Ovary (tissue), 9 donors: Measurements from ENCODE around the gene IRS1. TPM values are rescaled to one million over a fixed set of nuclear protein-coding genes. Genes with fewer than 3 reads are reported as not detected.

ENCODE experiments used
- DNase-seq, 5 donors: peaks; one replicate each; pipeline ENCODE4 v3.0.0-alpha.2; 2019 to 2020
- H3K27ac ChIP-seq, 2 donors: fragments of 200-600 bp; one replicate each; pipeline versions ENCODE4 v1.5.1 to v1.8.0; 2019 to 2022
- H3K27me3 ChIP-seq: fragments of 200-600 bp; one replicate; pipeline ENCODE4 v1.8.0; 2022
- H3K36me3 ChIP-seq: fragments of 200-600 bp; sonication (generic); one replicate; pipeline ENCODE4 v1.5.1; 2019
- H3K4me1 ChIP-seq: one replicate; pipeline ENCODE4 v1.8.1; 2013; ENCODE audit warnings: mild to moderate bottlenecking, moderate library complexity; ENCODE audit not compliant: insufficient read depth
- H3K4me3 ChIP-seq: fragments of 200-600 bp; sonication (generic); one replicate; pipeline ENCODE4 v1.5.1; 2017
- H3K9me3 ChIP-seq, 2 donors: fragments of 200-600 bp in 1 of 2; sonication (generic) in 1 of 2; one replicate each; pipeline versions ENCODE4 v1.5.1 to v1.8.1; 2013 to 2019; ENCODE audit warnings: mild to moderate bottlenecking in 1 of 2, moderate library complexity in 1 of 2
- EP300 ChIP-seq: sonication (generic); formaldehyde crosslinking; IDR thresholded peaks from one replicate; pipeline ENCODE4 v1.6.1; 2017; ENCODE audit warnings: antibody characterized with exemption
- POLR2A ChIP-seq: fragments of 450-650 bp; IDR thresholded peaks from one replicate; pipeline ENCODE4 v1.6.1; 2017; ENCODE audit warnings: antibody characterized with exemption, mild to moderate bottlenecking, moderate library complexity
- WGBS, 3 donors: extraction: QIAGEN DNeasy Blood & Tissue Kit in 1 of 3; methylation state at CpG; one replicate each; pipeline versions ENCODE4 v1.1.5 to v1.1.7; 2013 to 2017; 5-methylcytosine and 5-hydroxymethylcytosine counted together
- intact Hi-C, 4 donors: fragments of 100-400 bp; cut with DNase I; formaldehyde crosslinking; loops; one replicate each; pipeline versions ENCODE4 v1.11.0 to v1.15.1; 2022 to 2023
- polyA plus RNA-seq, 2 donors: library from polyadenylated mRNA; stranded (reverse); fragments of 200-250 nt in 1 of 2; fragments of 350-450 nt in 1 of 2; fragmentation: Illumina TruSeq in 1 of 2; extraction: RNeasy Lipid Tissue Mini Kit (QIAGEN cat#74804) in 1 of 2; gene quantifications; one replicate each; pipeline ENCODE4 v1.2.3, GENCODE V29; 2013 to 2014
- total RNA-seq, 7 donors: library from RNA; depleted of rRNA in 2 of 7; stranded (reverse); fragments of >200 nt in 2 of 7; fragmentation: NEBNext Ultra II Directional in 3 of 7; extraction: Animal tissue kit (Norgen Biotek cat#: 25700) in 3 of 7; gene quantifications; one replicate each; pipeline versions ENCODE4 v1.1.0 to v1.2.4, GENCODE V29; 2016 to 2023
- TF ChIP-seq, protein P1 (sequence below), 3 donors: fragments of 450-650 bp in 2 of 3; fragments of 200-600 bp in 1 of 3; IDR thresholded peaks; one replicate each; pipeline versions ENCODE4 v1.5.1 to v1.8.0; 2016 to 2022; ENCODE audit warnings: antibody characterized with exemption in 3 of 3, mild to moderate bottlenecking in 1 of 3
- donor health status: DM: no; HTN: no; CAD: no; lungs with moderate emphysema.
- donor health status: DM: no; HTN: no; CAD: no.
- donor health status: Bipolar disorder and iron deficiency.
- donor health status: DM: yes; HTN: yes; CAD: no.
- donor health status: DM: no; HTN: no; CAD: no.
- donor health status: DM: yes; HTN: yes; CAD: no.

IRS1 gene
- total and polyA plus RNA-seq, 9 donors: 22.3 to 87.0 (median 44.1) TPM

DNA sequence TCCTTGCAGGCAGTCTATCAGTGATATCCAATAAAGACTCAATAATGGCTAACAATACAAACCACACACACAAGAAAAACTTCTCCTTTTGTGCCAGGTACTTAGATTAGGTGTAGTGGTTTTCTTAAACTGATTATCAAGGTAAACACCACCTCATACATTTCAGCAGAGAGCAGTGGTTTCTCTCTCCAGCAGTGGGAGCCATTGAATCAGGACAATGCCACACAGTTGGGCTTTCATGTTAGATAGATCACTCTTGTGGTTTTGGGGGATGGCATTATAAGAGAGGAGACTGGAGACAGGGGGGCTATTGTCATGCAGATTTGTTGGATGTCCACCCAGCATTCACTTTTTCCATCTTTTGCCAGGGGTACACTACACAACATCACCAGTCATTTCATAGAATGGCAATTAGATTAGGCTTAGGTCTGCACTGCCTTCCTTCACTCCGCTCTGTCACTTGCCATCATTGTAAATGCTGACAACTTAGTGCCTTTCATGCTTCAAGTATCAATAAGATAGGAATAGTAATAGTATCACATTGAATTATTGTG, 13.6 kb upstream of the IRS1 start:
- intact Hi-C loops: no loop called here

DNA sequence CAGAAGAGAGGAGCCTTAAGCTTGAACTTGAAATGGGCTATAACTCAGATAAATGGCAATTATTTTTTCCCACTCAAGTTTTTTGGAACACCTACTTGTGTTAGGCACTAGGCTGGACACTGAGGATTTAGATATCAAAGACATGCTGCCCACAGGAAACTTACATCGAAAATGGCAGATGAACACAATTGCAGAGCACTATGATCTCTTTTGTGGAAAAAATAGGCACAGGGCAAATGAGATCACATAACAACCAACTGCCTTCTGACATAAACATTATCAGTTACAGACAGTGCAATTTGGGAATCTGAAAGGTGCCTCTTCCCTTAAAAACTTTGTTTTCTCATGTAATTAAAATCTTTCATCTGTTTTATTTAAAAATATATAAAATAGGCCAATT, 3.8 kb upstream of the IRS1 start:
- TF ChIP-seq, protein P1, sequence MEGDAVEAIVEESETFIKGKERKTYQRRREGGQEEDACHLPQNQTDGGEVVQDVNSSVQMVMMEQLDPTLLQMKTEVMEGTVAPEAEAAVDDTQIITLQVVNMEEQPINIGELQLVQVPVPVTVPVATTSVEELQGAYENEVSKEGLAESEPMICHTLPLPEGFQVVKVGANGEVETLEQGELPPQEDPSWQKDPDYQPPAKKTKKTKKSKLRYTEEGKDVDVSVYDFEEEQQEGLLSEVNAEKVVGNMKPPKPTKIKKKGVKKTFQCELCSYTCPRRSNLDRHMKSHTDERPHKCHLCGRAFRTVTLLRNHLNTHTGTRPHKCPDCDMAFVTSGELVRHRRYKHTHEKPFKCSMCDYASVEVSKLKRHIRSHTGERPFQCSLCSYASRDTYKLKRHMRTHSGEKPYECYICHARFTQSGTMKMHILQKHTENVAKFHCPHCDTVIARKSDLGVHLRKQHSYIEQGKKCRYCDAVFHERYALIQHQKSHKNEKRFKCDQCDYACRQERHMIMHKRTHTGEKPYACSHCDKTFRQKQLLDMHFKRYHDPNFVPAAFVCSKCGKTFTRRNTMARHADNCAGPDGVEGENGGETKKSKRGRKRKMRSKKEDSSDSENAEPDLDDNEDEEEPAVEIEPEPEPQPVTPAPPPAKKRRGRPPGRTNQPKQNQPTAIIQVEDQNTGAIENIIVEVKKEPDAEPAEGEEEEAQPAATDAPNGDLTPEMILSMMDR (IDR thresholded peaks at IDR 0.05): no peak
- TF ChIP-seq EP300: no peak
- no peak for TF ChIP-seq POLR2A
- WGBS, 3 donors: 78 to 85% (median 83%) methylated on average over 1 of the region's 1 CpG
- intact Hi-C loops: loop anchor here in 3 of 4 donors (5.0 to 10.0 kb wide), 4 partner anchors 909 to 1136 kb away; no protein-coding TSS in a partner anchor

More for the DNA sequence above, 13.6 kb upstream of the IRS1 start:
- Histone ChIP-seq H3K9me3 (no peaks in the 10 kb centered on the region), H3K4me3 (no peak overlapping the region), H3K27ac (no peak overlapping the region), H3K4me1 (no peaks in the 10 kb centered on the region), H3K36me3 (no peaks in the 10 kb centered on the region), H3K27me3 (no peaks in the 10 kb centered on the region)
- TF ChIP-seq POLR2A (no peak), EP300 (no peak)
- TF ChIP-seq, protein P1 (IDR thresholded peaks at IDR 0.05): no peak
- no peak for DNase-seq
- 96 to 100% (median 100%) methylated on average over 1 of the region's 1 CpG for WGBS, 3 donors

DNA sequence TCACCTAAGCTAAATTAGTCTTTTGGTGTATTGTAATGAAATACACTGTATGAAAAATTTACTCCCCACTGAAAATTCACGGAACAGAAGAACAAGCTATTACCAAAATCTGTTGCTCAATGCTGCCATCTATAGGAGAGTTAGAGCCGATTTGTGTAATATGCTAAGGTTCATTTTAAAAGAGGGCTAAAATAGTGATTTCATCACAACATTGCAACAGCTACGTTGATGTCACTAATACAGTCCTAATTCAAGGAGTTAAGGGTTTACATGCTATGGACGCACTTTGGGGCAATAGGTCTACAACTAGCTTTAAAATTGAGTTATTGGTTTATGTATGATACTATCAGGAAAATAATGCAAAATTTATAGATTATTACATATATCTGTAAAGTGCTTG, 3.0 kb upstream of the IRS1 start:
- 1 to 2% (median 1%) methylated on average over 4 of the region's 4 CpGs for WGBS, 3 donors
- intact Hi-C loops: loop anchor here in 3 of 4 donors (5.0 to 10.0 kb wide), 4 partner anchors 908 to 1135 kb away; no protein-coding TSS in a partner anchor
- no peak for DNase-seq

More for the DNA sequence above, 3.8 kb upstream of the IRS1 start:
- Histone ChIP-seq H3K9me3 (no peaks in the 10 kb centered on the region), H3K4me3 (no peak overlapping the region), H3K27me3 (no peaks in the 10 kb centered on the region), H3K36me3 (no peaks in the 10 kb centered on the region), H3K27ac (no peak overlapping the region), H3K4me1 (peaks cover 1% of the 10 kb centered on the region)
- no peak for DNase-seq

DNA sequence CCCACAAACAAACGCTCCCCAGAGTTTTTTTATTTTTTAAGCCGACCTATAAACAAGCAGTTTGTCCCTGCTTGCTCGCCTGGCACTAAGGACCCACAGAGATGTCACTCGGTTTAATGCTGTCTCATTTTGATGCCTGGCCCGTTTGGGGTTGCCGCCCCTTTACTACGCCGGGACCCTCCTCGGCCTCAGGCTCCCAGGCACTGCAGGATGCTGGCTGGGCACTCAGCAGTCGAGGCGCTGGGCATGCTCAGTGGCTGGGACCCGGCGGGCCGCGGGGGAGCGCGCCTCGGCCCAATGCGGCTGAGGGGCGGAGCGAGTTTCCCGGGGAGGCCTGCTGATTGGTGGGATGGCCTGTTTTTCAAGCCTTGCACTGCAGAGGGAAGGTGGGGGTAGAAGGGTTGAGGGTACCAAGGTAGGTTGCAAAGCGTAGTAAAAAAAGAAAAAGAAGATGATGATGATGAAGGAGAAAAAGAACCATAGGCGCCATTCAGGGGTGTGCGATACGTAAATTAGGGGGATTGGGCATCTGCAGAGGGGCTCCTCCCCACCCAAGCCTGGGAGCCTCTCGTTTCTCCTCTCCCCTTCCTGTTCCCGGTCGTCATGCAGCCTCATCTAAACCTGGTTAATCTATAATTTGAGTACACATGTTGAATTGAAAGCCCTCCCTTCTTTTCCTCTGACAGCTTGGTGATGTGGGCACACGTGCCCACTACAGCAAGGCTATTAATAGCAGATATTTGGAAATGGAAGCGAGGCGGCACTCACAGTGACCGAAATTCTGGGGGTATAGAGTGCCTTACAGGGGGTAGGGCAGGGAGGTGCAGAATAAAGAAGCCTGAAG, 1.5 kb upstream of the IRS1 start:
- peaks cover 1% of the 10 kb centered on the region for H3K4me1 ChIP-seq
- peak overlapping the region; percentile 93 for H3K4me3 ChIP-seq
- no peaks in the 10 kb centered on the region for H3K9me3 ChIP-seq
- 10 to 25% (median 14%) methylated on average over 33 of the region's 33 CpGs for WGBS, 3 donors
- H3K27me3 ChIP-seq: no peaks in the 10 kb centered on the region
- no peaks in the 10 kb centered on the region for H3K36me3 ChIP-seq
- peak overlapping the region; percentile 90 to 96 for H3K27ac ChIP-seq
- intact Hi-C loops: loop anchor here in 3 of 4 donors (2.0 to 10.0 kb wide), 5 partner anchors 906 to 1134 kb away; no protein-coding TSS in a partner anchor
- TF ChIP-seq POLR2A: peak; percentile 73
- no peak for TF ChIP-seq EP300
- TF ChIP-seq, protein P1 (IDR thresholded peaks at IDR 0.05): no peak
- peak; percentile 90 to 95 (median 92) for DNase-seq

More for the DNA sequence above, 3.0 kb upstream of the IRS1 start:
- Histone ChIP-seq H3K27ac (peak overlapping the region in 1 of 2 donors; percentile 28), H3K4me3 (no peak overlapping the region), H3K9me3 (no peaks in the 10 kb centered on the region), H3K36me3 (no peaks in the 10 kb centered on the region), H3K27me3 (no peaks in the 10 kb centered on the region), H3K4me1 (peaks cover 1% of the 10 kb centered on the region)
- TF ChIP-seq, protein P1 (IDR thresholded peaks at IDR 0.05): peak; percentile 56 to 75 (median 69)
- no peak for TF ChIP-seq EP300
